ENCODE results near the gene LDHAL6B. TPM values are rescaled to one million over a fixed set of nuclear protein-coding genes. Genes with fewer than 3 reads are reported as not detected.

The LDHAL6B gene
- total and polyA plus RNA-seq, 2 of the 8 experiments (the other 6 are each of a cell fraction or from before 2014, with no cell fraction given), result not detected

DNA sequence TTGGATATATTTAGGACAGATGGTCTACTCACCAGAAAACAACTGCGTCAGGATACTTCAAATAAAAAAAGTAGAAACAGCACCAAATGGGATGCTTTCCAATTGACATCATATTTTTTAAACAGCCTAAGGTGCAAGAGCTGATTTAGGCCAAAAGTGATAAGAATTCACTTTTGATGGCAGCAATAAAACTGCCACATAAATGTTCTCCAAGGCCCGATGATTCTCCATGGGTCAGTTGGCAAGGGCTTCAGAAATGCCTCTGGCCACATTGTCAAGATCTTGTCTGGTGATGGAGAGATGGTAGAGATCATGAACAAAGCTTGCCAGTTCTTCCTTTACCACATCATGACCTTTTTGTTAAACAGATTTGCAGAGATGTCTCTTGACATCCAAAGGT lies 38.9 kb downstream of the LDHAL6B start:
- Histone ChIP-seq H2BK15ac (ENCODE audit: low read length) (no peak overlapping the region), H2BK5ac (ENCODE audit: low read depth, low read length) (no peak overlapping the region), H3K27me3 (replicated peaks in 1 of 4; ENCODE audit: control insufficient read depth in 3 of 4, extremely low read depth in 1 of 4, insufficient read depth in 3 of 4, low read length in 3 of 4) (no peaks in the 10 kb centered on the region), H3K9ac (replicated peaks in 1 of 4; ENCODE audit: extremely low read depth in 1 of 4, low read depth in 3 of 4, low read length in 3 of 4) (no peak overlapping the region), H4K20me1 (replicated peaks in 1 of 2; ENCODE audit: control insufficient read depth in 1 of 2, insufficient read depth in 2 of 2, low read length in 2 of 2) (peaks cover 0 to 3% of the 10 kb centered on the region in 2 experiments), H3K18ac (ENCODE audit: extremely low read depth, low read length) (no peak overlapping the region), H2AK5ac (ENCODE audit: low read depth, low read length) (no peak overlapping the region), H3K14ac (ENCODE audit: insufficient read length) (no peak overlapping the region), H3K4ac (replicated peaks; ENCODE audit: insufficient read length, low read depth, low read length) (no peak overlapping the region), H3K79me2 (ENCODE audit: control insufficient read depth in 1 of 2, insufficient read depth in 2 of 2, low read length in 2 of 2) (no peaks in the 10 kb centered on the region), H3K4me1 (replicated peaks in 1 of 4; ENCODE audit: control insufficient read depth in 3 of 4, insufficient read depth in 4 of 4, low read length in 3 of 4) (peaks cover 0 to 4% (median 1%) of the 10 kb centered on the region in 4 experiments; a peak in 2 of 7 replicates), H3K27ac (ENCODE audit: low read depth, low read length) (no peak overlapping the region), H3K9me3 (ENCODE audit: insufficient read depth in 2 of 2, low read depth in 1 of 2, low read length in 1 of 2) (no peaks in the 10 kb centered on the region), H3K23me2 (ENCODE audit: low read depth, low read length) (no peaks in the 10 kb centered on the region), H4K5ac (ENCODE audit: insufficient read length, low read depth, low read length) (no peak overlapping the region), H2BK20ac (ENCODE audit: low read length) (no peak overlapping the region), H4K8ac (ENCODE audit: extremely low read depth, insufficient read depth, low read length) (no peak overlapping the region), H2BK120ac (replicated peaks; ENCODE audit: low read depth, low read length) (no peak overlapping the region), H3K4me2 (ENCODE audit: insufficient read depth in 1 of 2, low read depth in 2 of 2, low read length in 2 of 2) (no peak overlapping the region), H3K56ac (replicated peaks; ENCODE audit: insufficient read length, low read depth, low read length) (no peak overlapping the region), H2BK12ac (ENCODE audit: low read depth, low read length) (no peak overlapping the region), H2AFZ (ENCODE audit: low read length) (no peak overlapping the region), H3K23ac (ENCODE audit: insufficient read length) (no peak overlapping the region), H3K79me1 (ENCODE audit: low read depth, low read length) (no peaks in the 10 kb centered on the region; the same call in 1 of the 2 replicates), H4K91ac (replicated peaks; ENCODE audit: insufficient read length, low read length) (no peak overlapping the region), H3K36me3 (ENCODE audit: control insufficient read depth in 2 of 4, insufficient read depth in 4 of 4, low read length in 3 of 4) (peaks cover 0 to 2% (median 0%) of the 10 kb centered on the region in 4 experiments; a peak in 1 of 8 replicates), H3K4me3 (ENCODE audit: extremely low read depth in 1 of 4, insufficient read depth in 2 of 4, low read depth in 3 of 4, low read length in 4 of 4) (no peak overlapping the region)
- WGBS, 2 experiments (ENCODE audit: extremely low coverage in 1 of 2, insufficient coverage in 1 of 2, insufficient read length in 1 of 2, insufficient replicate concordance in 2 of 2, low coverage in 1 of 2, low lambda C conversion rate in 2 of 2, missing lambda C conversion rate in 1 of 2), result 91% methylated on average over 2 of the region's 2 CpGs; no CpG with 5 or more reads in 1 of the 2 experiments
- FAIRE-seq, result no peak
- CTCF ChIA-PET (ENCODE audit: partially characterized antibody), result interaction anchor here (0.5 to 6.7 kb wide), 16 partner anchors 8 to 287 kb away, joined by 3 to 55 read pairs (median 6); no protein-coding TSS in a partner anchor
- no peak for DNase-seq (ENCODE audit: low read depth in 1 of 2, low spot score in 2 of 2)
- POLR2A ChIA-PET (ENCODE audit: partially characterized antibody), result interaction anchor here (1.4 kb wide), 1 partner anchor 127 kb away, joined by 4 read pairs; the partner anchor contains the start of gene MYO1E
- TF ChIP-seq, protein P1, sequence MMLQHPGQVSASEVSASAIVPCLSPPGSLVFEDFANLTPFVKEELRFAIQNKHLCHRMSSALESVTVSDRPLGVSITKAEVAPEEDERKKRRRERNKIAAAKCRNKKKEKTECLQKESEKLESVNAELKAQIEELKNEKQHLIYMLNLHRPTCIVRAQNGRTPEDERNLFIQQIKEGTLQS (IDR thresholded peaks at IDR 0.05; ENCODE audit: insufficient read depth, low read depth, low read length), result no peak
- no peak for TF ChIP-seq ZNF274 (IDR thresholded peaks at IDR 0.05; ENCODE audit: borderline replicate concordance, extremely low read depth, low read length)
- no peak for TF ChIP-seq CHD1 (IDR thresholded peaks at IDR 0.05; ENCODE audit: low read depth, low read length)
- no peak for TF ChIP-seq RNF2 (IDR thresholded peaks at IDR 0.05; ENCODE audit: borderline replicate concordance, low read depth, low read length, missing control alignments, poor library complexity, severe bottlenecking)
- TF ChIP-seq TBP (IDR thresholded peaks at IDR 0.05; ENCODE audit: low read depth, low read length), result no peak
- TF ChIP-seq SIX5 (IDR thresholded peaks at IDR 0.05; ENCODE audit: low read depth, low read length), result no peak
- no peak for TF ChIP-seq CHD2 (IDR thresholded peaks at IDR 0.05; ENCODE audit: low read length)
- TF ChIP-seq CBX5 (IDR thresholded peaks at IDR 0.05; ENCODE audit: low read depth, low read length), result no peak
- TF ChIP-seq, protein P2, sequence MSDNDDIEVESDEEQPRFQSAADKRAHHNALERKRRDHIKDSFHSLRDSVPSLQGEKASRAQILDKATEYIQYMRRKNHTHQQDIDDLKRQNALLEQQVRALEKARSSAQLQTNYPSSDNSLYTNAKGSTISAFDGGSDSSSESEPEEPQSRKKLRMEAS (IDR thresholded peaks at IDR 0.05), result no peak
- no peak for TF ChIP-seq TAF1 (IDR thresholded peaks at IDR 0.05; ENCODE audit: low read depth, low read length)
- TF ChIP-seq HDAC6 (IDR thresholded peaks at IDR 0.05; ENCODE audit: low read depth, low read length), result no peak
- no peak for TF ChIP-seq SAP30 (IDR thresholded peaks at IDR 0.05; ENCODE audit: insufficient read depth, insufficient replicate concordance, low read length)
- TF ChIP-seq RAD21 (IDR thresholded peaks at IDR 0.05 in 1 of 2, conservative IDR thresholded peaks at IDR 0.05 in 1 of 2; ENCODE audit: low read depth in 2 of 2, low read length in 2 of 2), result no peak

Measured in H1 (cell line).